ENCODE data around the gene YIF1A.

Gene YIF1A

DNA sequence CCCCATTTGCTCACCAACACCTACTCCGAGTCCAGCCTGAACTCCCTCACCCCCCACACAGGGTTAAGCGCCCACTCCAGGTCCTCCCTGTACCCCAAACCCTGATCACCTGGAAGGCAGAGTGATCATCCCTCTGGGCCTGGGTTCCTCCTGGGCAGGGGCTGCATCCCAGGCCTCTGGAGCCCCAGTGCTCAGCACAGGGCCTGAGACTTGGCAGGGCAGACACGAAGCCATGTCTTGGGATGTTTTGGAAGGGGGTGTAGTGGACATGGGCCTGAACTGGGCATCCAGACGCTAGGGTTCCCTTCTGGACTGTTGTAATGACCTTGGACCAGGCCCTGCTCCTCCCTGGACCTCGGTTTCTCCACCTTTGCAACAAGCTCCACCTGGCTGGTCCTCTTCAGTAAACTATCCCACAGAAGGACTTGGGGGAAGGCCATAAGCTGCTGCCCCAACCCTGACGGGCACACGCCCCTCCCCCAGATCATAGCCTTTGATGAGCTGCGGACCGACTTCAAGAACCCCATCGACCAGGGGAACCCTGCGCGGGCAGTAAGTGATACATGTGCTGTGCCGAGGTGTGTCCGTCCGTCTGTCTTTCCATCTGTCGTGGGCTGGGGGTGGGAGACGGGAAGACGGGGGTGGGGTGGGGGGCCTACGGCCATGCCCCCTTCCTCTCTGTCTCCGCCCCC lies 7.0 kb downstream of the YIF1A start:
- no peaks in the 10 kb centered on the region for H3K4me1 ChIP-seq (ENCODE audit: control insufficient read depth, insufficient read depth, low read length)
- H3K4me3 ChIP-seq (ENCODE audit: low read depth, low read length), result no peak overlapping the region
- no peak overlapping the region for H3K27ac ChIP-seq (ENCODE audit: extremely low read depth, low read depth, low read length)
- CTCF ChIA-PET, result interaction anchor here (0.7 to 3.8 kb wide), 13 partner anchors 11 to 222 kb away, joined by 3 to 24 read pairs (median 4); partner anchors contain the start of gene RAB1B
- no peaks in the 10 kb centered on the region for H3K9me3 ChIP-seq (ENCODE audit: control insufficient read depth, insufficient read depth, low read depth, low read length)
- TF ChIP-seq, protein P1, sequence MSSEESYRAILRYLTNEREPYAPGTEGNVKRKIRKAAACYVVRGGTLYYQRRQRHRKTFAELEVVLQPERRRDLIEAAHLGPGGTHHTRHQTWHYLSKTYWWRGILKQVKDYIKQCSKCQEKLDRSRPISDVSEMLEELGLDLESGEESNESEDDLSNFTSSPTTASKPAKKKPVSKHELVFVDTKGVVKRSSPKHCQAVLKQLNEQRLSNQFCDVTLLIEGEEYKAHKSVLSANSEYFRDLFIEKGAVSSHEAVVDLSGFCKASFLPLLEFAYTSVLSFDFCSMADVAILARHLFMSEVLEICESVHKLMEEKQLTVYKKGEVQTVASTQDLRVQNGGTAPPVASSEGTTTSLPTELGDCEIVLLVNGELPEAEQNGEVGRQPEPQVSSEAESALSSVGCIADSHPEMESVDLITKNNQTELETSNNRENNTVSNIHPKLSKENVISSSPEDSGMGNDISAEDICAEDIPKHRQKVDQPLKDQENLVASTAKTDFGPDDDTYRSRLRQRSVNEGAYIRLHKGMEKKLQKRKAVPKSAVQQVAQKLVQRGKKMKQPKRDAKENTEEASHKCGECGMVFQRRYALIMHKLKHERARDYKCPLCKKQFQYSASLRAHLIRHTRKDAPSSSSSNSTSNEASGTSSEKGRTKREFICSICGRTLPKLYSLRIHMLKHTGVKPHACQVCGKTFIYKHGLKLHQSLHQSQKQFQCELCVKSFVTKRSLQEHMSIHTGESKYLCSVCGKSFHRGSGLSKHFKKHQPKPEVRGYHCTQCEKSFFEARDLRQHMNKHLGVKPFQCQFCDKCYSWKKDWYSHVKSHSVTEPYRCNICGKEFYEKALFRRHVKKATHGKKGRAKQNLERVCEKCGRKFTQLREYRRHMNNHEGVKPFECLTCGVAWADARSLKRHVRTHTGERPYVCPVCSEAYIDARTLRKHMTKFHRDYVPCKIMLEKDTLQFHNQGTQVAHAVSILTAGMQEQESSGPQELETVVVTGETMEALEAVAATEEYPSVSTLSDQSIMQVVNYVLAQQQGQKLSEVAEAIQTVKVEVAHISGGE (tag by site-specific recombination; conservative IDR thresholded peaks at IDR 0.05; ENCODE audit: low read depth), result no peak
- TF ChIP-seq GLI2 (tag by site-specific recombination; IDR thresholded peaks at IDR 0.05; ENCODE audit: borderline replicate concordance, low read depth), result no peak
- no peak for TF ChIP-seq BCL11A (tag by site-specific recombination; IDR thresholded peaks at IDR 0.05; ENCODE audit: low read depth)
- TF ChIP-seq MZF1 (tag by site-specific recombination; IDR thresholded peaks at IDR 0.05; ENCODE audit: borderline replicate concordance), result no peak
- TF ChIP-seq, protein P2, sequence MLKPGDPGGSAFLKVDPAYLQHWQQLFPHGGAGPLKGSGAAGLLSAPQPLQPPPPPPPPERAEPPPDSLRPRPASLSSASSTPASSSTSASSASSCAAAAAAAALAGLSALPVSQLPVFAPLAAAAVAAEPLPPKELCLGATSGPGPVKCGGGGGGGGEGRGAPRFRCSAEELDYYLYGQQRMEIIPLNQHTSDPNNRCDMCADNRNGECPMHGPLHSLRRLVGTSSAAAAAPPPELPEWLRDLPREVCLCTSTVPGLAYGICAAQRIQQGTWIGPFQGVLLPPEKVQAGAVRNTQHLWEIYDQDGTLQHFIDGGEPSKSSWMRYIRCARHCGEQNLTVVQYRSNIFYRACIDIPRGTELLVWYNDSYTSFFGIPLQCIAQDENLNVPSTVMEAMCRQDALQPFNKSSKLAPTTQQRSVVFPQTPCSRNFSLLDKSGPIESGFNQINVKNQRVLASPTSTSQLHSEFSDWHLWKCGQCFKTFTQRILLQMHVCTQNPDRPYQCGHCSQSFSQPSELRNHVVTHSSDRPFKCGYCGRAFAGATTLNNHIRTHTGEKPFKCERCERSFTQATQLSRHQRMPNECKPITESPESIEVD (tag by site-specific recombination; IDR thresholded peaks at IDR 0.05), result no peak
- TF ChIP-seq ZNF239 (tag by site-specific recombination; IDR thresholded peaks at IDR 0.05), result no peak
- no peak for TF ChIP-seq ZBTB17 (tag by site-specific recombination; IDR thresholded peaks at IDR 0.05)
- TF ChIP-seq, protein P3, sequence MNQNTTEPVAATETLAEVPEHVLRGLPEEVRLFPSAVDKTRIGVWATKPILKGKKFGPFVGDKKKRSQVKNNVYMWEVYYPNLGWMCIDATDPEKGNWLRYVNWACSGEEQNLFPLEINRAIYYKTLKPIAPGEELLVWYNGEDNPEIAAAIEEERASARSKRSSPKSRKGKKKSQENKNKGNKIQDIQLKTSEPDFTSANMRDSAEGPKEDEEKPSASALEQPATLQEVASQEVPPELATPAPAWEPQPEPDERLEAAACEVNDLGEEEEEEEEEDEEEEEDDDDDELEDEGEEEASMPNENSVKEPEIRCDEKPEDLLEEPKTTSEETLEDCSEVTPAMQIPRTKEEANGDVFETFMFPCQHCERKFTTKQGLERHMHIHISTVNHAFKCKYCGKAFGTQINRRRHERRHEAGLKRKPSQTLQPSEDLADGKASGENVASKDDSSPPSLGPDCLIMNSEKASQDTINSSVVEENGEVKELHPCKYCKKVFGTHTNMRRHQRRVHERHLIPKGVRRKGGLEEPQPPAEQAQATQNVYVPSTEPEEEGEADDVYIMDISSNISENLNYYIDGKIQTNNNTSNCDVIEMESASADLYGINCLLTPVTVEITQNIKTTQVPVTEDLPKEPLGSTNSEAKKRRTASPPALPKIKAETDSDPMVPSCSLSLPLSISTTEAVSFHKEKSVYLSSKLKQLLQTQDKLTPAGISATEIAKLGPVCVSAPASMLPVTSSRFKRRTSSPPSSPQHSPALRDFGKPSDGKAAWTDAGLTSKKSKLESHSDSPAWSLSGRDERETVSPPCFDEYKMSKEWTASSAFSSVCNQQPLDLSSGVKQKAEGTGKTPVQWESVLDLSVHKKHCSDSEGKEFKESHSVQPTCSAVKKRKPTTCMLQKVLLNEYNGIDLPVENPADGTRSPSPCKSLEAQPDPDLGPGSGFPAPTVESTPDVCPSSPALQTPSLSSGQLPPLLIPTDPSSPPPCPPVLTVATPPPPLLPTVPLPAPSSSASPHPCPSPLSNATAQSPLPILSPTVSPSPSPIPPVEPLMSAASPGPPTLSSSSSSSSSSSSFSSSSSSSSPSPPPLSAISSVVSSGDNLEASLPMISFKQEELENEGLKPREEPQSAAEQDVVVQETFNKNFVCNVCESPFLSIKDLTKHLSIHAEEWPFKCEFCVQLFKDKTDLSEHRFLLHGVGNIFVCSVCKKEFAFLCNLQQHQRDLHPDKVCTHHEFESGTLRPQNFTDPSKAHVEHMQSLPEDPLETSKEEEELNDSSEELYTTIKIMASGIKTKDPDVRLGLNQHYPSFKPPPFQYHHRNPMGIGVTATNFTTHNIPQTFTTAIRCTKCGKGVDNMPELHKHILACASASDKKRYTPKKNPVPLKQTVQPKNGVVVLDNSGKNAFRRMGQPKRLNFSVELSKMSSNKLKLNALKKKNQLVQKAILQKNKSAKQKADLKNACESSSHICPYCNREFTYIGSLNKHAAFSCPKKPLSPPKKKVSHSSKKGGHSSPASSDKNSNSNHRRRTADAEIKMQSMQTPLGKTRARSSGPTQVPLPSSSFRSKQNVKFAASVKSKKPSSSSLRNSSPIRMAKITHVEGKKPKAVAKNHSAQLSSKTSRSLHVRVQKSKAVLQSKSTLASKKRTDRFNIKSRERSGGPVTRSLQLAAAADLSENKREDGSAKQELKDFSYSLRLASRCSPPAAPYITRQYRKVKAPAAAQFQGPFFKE (tag by site-specific recombination; IDR thresholded peaks at IDR 0.05; ENCODE audit: borderline replicate concordance), result no peak
- no peak for TF ChIP-seq GFI1B (tag by site-specific recombination; IDR thresholded peaks at IDR 0.05)
- no peak for TF ChIP-seq GLIS1 (tag by site-specific recombination; IDR thresholded peaks at IDR 0.05)
- no peak for TF ChIP-seq ZNF664 (tag by site-specific recombination; IDR thresholded peaks at IDR 0.05)
- no peak for TF ChIP-seq ZNF510 (tag by site-specific recombination; IDR thresholded peaks at IDR 0.05; ENCODE audit: insufficient replicate concordance)
- no peak for TF ChIP-seq ZNF747 (tag by site-specific recombination; IDR thresholded peaks at IDR 0.05)
- TF ChIP-seq ZBTB20 (tag by site-specific recombination; IDR thresholded peaks at IDR 0.05), result no peak
- TF ChIP-seq TCF7L2 (IDR thresholded peaks at IDR 0.05; ENCODE audit: borderline replicate concordance, low read depth, low read length), result no peak
- TF ChIP-seq ZNF777 (tag by site-specific recombination; IDR thresholded peaks at IDR 0.05; ENCODE audit: borderline replicate concordance), result no peak
- TF ChIP-seq, protein P4, sequence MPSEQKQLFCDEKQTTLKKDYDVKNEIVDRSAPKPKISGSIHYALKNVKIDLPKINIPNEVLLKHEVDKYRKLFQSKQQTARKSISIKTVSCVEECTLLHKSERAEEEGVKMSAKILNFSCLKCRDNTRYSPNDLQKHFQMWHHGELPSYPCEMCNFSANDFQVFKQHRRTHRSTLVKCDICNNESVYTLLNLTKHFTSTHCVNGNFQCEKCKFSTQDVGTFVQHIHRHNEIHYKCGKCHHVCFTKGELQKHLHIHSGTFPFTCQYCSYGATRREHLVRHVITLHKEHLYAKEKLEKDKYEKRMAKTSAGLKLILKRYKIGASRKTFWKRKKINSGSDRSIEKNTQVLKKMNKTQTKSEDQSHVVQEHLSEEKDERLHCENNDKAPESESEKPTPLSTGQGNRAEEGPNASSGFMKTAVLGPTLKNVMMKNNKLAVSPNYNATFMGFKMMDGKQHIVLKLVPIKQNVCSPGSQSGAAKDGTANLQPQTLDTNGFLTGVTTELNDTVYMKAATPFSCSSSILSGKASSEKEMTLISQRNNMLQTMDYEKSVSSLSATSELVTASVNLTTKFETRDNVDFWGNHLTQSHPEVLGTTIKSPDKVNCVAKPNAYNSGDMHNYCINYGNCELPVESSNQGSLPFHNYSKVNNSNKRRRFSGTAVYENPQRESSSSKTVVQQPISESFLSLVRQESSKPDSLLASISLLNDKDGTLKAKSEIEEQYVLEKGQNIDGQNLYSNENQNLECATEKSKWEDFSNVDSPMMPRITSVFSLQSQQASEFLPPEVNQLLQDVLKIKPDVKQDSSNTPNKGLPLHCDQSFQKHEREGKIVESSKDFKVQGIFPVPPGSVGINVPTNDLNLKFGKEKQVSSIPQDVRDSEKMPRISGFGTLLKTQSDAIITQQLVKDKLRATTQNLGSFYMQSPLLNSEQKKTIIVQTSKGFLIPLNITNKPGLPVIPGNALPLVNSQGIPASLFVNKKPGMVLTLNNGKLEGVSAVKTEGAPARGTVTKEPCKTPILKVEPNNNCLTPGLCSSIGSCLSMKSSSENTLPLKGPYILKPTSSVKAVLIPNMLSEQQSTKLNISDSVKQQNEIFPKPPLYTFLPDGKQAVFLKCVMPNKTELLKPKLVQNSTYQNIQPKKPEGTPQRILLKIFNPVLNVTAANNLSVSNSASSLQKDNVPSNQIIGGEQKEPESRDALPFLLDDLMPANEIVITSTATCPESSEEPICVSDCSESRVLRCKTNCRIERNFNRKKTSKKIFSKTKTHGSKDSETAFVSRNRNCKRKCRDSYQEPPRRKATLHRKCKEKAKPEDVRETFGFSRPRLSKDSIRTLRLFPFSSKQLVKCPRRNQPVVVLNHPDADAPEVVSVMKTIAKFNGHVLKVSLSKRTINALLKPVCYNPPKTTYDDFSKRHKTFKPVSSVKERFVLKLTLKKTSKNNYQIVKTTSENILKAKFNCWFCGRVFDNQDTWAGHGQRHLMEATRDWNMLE (tag by site-specific recombination; conservative IDR thresholded peaks at IDR 0.05; ENCODE audit: low read depth), result no peak
- TF ChIP-seq, protein P5, sequence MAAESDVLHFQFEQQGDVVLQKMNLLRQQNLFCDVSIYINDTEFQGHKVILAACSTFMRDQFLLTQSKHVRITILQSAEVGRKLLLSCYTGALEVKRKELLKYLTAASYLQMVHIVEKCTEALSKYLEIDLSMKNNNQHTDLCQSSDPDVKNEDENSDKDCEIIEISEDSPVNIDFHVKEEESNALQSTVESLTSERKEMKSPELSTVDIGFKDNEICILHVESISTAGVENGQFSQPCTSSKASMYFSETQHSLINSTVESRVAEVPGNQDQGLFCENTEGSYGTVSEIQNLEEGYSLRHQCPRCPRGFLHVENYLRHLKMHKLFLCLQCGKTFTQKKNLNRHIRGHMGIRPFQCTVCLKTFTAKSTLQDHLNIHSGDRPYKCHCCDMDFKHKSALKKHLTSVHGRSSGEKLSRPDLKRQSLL (tag by site-specific recombination; IDR thresholded peaks at IDR 0.05), result no peak
- TF ChIP-seq ZNF660 (tag by site-specific recombination; IDR thresholded peaks at IDR 0.05), result no peak
- POLR2A ChIA-PET, result interaction anchor here (1.2 to 1.6 kb wide), 2 partner anchors 9 to 14 kb away, joined by 4 to 8 read pairs; partner anchors contain the start of gene RAB1B
- peaks cover 0 to 29% of the 10 kb centered on the region in 2 experiments; a peak in 1 of 3 replicates for H3K36me3 ChIP-seq (ENCODE audit: control insufficient read depth in 2 of 2, insufficient read depth in 1 of 2, low read length in 2 of 2)

Data from HEK293 (cell line).